GM19467 (cell line): ENCODE measurements around the gene CFAP97D2.
"Not testable (repeated sequence)": the region's sequence is repeated elsewhere in the genome, so short reads cannot be mapped to it uniquely, and the experiment has no call there.

Source experiments
- ATAC-seq: cut with Tn5 transposase; IDR thresholded peaks from one replicate; pipeline ENCODE4 v1.9.1; 2021; ENCODE audit warnings: mild to moderate bottlenecking, moderate library complexity; ENCODE audit not compliant: unreplicated experiment

CFAP97D2 gene

GRCh38 chr13:114179087-114179658, at the start of gene CFAP97D2:
Gene CFAP97D2 (plus strand): TSS chr13:114179257. CDS start chr13:114179331, 74 bp downstream.
- no peak for ATAC-seq

GRCh38 chr13:114129649-114130062, 49.4 kb upstream of the CFAP97D2 start:
- ATAC-seq: no peak

GRCh38 chr13:114130131-114130836, 48.8 kb upstream of the CFAP97D2 start:
- no peak for ATAC-seq

DNA sequence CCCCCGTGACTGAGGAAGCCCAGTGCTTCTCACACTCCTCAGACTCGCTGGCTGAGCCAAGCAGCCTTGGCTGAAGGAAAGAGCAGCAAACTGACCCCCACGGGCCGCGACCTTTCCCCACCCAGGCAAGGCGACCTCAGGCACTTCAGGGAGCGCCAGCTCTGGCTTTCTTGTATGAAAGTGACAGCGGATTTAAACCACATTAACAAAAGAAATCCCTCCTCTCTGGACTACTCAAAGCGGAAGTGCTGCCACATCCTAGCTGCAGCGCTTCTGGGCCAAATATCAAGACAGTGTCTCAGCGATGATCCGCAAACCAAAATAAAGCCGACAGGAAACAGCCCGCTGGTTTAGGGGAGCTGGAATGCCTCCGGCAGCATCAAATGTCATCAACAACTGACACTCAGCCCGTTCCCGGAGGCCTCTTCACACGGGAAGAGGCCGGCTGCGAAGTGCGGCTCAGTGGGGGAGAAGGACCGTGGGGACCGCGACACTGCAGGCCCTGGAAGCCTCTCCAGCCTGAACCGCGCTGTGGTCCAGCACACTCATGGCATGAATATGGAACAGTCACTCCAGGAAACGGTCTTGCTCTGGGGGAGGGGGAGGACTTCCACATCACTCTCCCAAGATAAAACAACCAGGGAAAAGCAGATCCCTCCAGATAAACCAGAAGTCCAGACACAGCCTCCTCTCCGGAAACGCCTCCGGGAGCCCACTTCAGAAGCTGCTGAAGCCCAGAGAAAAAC, 48.0 kb upstream of the CFAP97D2 start:
- no peak for ATAC-seq

GRCh38 chr13:114131583-114132418, 47.3 kb upstream of the CFAP97D2 start:
- peak; percentile 7 for ATAC-seq

GRCh38 chr13:114132419-114133121, 46.5 kb upstream of the CFAP97D2 start, which contains the start of gene RASA3:
Gene RASA3 (minus strand): TSS chr13:114132623. CDS start chr13:114132489, 134 bp downstream.
- ATAC-seq: peak; percentile 60

- not testable (repeated sequence) for ATAC-seq
These were observed 45.9 kb upstream of the CFAP97D2 start for GRCh38 chr13:114133126-114133525.

- not testable (repeated sequence) for ATAC-seq
These were observed 45.5 kb upstream of the CFAP97D2 start for GRCh38 chr13:114133552-114133951.

GRCh38 chr13:114134111-114134943, 44.7 kb upstream of the CFAP97D2 start:
- no peak for ATAC-seq

GRCh38 chr13:114134944-114135610, 44.0 kb upstream of the CFAP97D2 start:
- no peak for ATAC-seq

GRCh38 chr13:114135731-114136171, 43.3 kb upstream of the CFAP97D2 start:
- ATAC-seq: no peak

- ATAC-seq: no peak
These were observed 42.5 kb upstream of the CFAP97D2 start for GRCh38 chr13:114136576-114136975.

DNA sequence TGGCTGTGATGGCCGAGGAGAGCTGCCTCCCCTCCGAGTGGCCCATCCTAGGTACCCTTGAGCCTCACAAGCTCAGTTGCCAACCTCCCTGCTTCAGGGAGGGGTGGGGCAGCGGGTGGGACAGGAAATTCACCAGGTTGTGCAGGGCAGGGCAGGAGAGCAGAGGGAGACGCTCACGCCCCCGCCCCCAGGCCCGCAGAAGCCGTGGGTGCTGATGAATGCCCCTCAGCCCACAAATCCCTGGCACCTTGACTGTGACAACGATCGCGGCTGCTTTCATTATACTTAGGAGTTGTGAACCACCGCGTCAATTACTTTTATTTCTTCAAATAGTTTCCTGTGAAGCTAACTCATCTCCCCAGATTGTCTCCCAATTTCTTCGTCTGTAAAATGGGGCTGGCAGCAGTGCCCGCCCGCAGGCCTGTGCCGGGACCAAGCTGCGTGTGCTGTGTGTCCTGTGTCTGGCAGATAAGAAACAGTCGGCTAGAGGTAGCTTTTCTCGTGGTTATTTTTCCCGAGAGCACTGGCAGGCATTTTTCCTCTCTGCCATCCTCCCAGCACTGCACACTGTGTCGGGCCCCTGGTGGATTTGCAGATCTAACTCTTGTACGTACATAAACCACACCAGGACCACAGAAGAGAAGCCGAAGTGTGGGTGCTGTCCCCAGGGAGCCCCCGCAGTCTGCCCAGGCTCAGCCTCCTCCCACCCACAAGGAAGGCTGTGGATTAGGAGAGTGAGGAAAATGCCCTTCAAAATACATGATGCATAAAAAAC, 38.7 kb upstream of the CFAP97D2 start:
- ATAC-seq: no peak

DNA sequence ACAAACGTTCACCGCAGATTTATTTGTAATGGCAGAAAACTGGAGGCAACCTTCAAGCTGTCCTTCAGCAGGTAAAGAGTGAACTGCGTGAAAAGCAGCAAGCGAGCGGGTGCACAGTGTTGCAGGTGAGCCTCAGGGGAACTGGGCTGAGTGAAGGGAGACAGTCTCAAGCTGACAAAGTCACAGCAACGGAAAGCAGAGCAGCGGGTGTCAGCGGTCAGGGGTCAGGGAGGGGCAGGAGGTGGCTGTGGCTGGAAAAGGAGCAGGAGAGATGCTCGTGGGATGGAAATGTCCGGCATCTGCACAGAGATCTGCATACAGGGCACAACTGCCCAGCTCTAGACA, 38.2 kb upstream of the CFAP97D2 start:
- ATAC-seq: no peak

DNA sequence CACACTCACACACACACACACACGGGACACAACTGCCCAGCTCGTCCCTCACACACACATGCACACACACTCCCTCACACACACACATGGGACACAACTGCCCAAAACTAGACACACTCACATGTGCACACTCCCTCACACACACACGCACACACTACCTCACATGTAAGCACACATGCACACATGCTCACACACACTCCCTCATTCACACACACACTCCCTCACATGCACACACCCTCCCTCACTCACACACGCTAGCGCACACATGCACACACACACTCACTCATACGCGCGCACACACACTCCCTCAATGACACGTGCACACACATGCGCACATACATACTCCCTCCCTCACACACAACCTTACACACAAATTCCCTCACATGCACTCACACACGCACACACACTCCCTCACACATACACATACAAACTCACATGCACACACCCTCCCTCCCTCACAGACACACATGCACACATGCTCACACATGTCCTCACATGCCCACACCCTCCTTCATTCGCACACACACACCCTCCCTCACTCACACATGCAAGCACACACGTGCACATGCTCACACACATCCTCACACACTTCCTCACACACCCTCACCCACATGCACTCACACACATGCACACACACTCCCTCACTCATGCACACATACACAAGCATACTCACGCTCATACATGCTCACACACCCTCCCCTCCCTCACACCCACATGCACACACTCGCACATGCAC, 37.6 kb upstream of the CFAP97D2 start:
- no peak for ATAC-seq

- ATAC-seq: no peak
These were observed 36.9 kb upstream of the CFAP97D2 start for GRCh38 chr13:114142137-114142550.
